ENCODE measurements around the gene ZGPAT.

The ZGPAT gene

DNA sequence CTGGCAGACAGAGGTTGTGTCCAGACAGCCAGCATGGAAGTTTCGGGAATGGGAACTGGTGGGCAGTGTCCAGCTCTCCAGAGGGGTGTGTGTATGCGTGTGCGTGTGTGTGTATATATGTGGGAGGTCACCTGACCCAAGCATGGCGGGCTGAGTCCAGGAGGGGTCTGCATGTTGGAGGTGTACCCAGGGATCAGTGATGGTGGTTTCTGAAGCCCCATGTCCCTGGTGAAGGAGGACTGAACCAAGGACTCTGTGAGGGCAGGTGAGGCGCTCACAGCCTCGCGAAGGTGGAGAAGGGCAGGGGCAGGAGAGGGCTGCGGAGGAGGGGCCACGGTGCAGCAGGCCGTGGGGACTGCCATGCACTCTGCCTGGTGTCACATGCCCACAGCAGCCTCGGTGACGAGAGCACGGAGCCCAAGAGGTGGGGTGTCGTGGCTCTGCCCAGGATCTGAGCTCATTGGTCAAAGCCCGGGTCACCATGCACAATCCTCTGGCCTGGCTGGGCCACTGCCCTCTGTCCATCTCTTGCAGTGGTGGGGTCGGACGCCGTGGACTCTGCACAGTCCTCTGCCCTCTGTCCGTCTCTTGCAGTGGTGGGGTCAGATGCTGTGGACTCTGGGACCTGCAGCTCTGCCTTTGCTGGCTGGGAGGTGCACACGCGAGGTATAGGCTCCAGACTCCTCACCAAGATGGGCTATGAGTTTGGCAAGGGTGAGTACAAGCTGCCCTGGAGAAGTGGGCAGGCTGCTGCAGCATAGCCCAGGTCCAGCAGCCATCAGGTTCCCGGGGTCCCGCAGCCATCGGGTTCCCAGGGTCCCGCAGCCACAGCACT lies 26.5 kb downstream of the ZGPAT start:
- no peak for DNase-seq

DNA sequence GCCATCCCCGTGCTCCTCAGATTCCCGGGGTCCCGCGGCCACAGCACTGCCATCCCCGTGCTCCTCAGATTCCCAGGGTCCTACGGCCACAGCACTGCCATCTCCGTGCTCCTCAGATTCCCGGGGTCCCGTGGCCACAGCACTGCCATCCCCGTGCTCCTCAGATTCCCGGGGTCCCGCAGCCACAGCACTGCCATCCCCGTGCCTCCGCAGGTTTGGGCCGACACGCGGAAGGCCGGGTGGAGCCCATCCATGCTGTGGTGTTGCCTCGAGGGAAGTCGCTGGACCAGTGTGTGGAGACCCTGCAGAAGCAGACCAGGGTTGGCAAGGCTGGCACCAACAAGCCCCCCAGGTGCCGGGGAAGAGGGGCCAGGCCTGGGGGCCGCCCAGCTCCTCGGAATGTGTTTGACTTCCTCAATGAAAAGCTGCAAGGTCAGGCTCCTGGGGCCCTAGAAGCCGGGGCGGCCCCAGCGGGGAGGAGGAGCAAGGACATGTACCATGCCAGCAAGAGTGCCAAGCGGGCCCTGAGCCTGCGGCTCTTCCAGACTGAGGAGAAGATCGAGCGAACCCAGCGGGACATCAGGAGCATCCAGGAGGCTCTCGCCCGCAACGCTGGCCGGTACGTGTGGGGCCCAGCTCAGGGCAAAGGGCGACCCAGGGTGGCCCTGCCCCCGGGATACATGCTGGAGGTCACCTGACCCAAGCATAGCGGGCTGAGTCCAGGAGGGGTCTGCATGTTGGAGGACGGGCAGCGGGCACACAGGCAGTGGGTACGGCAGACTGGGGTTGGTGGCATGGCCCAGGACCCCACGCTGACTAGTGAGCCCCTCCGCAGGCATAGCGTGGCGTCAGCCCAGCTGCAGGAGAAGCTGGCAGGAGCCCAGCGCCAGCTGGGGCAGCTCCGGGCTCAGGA lies 27.4 kb downstream of the ZGPAT start:
- no peak for DNase-seq

DNA sequence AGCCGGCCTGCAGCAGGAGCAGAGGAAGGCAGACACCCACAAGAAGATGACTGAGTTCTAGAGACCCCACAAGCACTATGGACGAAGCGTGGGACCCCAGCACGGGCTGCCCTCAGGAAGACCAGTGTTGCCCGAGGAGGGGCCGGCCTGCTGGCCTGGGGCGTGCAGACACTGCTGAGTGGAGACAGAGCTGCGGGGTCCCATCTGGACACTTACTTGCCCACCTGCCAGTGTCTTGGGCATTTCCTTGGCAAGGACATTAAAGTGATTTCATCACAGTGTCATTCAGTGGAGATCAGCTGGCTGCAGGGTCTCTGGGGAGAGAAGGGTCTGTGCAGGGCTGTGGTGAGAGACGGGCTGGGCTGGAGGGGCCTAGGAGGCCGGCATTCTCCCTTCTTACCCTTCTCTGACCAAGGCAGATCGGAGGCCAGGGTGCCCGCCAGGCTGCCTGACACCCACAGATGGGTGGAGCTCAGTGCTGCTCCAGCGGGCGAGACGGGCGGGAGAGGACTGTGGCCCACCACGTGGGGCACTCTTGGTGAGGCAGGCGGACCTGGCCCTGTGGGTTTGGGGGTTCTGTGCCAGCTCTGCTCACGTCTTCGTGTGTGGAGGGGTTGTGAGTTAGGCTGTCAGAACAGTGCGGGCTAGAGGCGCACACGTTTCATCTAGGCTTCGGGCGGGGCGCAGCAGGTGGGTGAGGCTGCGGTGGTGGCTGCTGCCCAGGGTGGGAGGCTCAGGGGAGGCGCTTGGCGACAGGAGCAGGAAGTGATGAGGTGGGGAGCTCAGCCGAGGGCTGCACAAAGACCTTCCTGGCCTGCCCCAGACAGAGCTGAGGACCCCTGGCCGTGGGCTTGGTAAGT lies 28.2 kb downstream of the ZGPAT start, which contains the start of gene LIME1:
TSS of gene LIME1 (plus strand) at position 806 of the 860 bp plus-strand sequence. CDS start 886 bp downstream, outside the sequence.
- no peak for DNase-seq

DNA sequence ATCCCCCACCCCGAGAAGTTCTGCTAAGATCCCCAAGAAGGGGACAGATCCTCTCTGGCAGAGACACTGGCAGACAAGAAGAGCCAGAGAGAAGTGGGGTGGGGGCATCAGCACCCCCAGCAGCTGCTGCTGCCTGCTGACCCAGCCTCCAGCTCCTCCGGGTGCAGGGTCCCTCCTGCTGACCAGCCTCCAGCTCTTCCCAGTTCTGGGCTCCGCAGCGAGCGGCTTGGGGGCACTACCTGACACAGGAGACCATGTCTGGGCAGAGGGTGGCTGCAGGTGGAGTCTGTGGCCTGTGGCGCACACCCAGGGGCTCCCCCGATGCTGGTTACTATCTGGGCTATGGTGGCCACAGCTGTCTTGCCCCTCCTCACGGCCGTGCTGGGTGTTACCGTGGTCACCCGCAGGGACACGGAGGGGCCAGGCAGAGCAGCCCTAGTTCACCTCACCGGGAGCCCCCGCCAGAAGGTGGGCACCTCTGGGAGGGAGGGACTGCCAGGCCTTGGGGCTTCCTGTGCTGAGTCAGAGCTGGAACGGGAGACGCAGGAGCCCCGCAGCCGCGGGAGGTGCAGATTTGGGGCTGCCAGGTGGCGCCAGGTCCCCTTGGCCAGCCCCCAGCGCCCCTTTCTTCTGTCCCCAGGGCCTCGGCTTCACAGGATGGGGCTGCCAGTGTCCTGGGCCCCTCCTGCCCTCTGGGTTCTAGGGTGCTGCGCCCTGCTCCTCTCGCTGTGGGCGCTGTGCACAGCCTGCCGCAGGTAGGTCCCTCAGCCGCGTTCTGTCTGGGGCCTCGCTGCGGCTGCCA lies 29.3 kb downstream of the ZGPAT start:
- no peak for DNase-seq

DNA sequence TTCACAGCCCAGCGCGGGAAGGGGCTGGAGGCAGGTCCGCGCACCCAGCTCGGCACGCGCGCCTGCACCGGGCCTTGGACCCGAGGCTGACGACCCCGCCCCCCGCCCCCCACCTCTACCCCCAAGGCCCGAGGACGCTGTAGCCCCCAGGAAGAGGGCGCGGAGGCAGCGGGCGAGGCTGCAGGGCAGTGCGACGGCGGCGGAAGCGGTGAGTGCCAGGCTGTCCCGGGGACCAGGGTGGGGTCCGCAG lies 29.8 kb downstream of the ZGPAT start:
- DNase-seq: no peak

DNA sequence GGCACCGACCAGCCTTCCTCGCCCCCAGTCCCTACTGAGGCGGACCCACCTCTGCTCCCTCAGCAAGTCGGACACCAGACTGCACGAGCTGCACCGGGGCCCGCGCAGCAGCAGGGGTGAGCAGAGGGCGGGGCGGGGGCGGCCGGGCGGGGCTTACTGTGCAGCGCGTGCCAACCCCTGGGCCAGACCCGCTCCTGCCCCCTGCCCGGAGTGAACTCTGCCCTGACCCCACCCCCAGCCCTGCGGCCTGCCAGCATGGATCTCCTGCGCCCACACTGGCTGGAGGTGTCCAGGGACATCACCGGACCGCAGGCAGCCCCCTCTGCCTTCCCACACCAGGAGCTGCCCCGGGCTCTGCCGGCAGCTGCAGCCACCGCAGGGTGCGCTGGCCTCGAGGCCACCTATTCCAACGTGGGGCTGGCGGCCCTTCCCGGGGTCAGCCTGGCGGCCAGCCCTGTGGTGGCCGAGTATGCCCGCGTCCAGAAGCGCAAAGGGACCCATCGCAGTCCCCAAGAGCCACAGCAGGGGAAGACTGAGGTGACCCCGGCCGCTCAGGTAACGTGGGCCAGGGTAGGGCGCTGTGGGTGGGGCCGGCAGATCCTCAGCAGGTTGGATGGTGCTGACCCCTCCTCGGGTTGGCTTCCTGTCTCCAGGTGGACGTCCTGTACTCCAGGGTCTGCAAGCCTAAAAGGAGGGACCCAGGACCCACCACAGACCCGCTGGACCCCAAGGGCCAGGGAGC lies 30.3 kb downstream of the ZGPAT start:
- no peak for DNase-seq

DNA sequence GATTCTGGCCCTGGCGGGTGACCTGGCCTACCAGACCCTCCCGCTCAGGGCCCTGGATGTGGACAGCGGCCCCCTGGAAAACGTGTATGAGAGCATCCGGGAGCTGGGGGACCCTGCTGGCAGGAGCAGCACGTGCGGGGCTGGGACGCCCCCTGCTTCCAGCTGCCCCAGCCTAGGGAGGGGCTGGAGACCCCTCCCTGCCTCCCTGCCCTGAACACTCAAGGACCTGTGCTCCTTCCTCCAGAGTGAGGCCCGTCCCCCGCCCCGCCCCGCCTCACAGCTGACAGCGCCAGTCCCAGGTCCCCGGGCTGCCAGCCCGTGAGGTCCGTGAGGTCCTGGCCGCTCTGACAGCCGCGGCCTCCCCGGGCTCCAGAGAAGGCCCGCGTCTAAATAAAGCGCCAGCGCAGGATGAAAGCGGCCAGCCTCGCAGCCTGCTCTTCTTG lies 30.9 kb downstream of the ZGPAT start:
- DNase-seq: no peak

DNA sequence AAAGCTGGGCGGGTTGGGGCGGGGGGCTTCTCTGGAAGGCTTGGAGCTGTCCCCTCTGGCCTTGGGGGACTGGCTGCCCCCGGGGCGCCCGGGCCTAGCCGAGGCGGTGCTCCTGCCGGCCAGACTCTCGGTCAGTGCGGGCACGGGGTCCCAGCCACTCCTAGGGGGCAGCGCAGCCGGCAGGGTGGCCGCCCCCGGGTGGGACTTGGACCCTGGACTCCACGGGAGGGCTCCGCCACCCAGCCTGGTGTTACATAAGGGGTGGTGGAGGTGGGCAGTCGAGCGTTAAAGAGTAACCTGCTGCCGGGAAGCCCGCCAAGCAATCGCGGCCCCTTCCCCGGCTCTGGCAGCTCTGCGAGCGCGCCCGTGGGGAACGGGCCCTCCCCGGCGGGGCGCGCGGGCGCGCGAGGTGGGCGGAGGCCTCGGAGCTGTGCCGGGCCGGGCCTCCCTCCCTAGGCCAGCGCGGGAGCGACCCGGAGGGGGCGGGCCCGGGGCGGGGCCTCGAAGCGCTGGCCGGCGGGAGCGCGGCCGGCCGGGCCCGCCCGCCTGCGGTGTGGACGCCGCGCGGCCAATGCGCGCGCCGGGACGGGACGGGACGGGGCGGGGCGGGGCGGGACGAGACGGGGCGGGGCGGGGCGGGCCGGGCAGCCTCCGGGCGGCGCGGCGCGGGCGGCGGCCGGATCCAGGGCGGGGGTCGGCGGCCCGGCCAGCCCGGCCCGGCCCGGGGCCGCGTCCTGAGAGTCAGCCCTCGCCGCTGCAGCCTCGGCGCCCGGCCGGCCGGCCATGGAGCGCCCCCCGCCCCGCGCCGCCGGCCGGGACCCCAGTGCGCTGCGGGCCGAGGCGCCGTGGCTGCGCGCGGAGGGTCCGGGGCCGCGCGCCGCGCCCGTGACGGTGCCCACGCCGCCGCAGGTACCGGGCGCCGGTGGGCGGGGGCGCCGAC lies 31.6 kb downstream of the ZGPAT start, which contains the start of gene SLC2A4RG:
TSS of gene SLC2A4RG (plus strand) at position 647 of the 940 bp plus-strand sequence. CDS start at position 784, 137 bp downstream.
- DNase-seq: no peak

DNA sequence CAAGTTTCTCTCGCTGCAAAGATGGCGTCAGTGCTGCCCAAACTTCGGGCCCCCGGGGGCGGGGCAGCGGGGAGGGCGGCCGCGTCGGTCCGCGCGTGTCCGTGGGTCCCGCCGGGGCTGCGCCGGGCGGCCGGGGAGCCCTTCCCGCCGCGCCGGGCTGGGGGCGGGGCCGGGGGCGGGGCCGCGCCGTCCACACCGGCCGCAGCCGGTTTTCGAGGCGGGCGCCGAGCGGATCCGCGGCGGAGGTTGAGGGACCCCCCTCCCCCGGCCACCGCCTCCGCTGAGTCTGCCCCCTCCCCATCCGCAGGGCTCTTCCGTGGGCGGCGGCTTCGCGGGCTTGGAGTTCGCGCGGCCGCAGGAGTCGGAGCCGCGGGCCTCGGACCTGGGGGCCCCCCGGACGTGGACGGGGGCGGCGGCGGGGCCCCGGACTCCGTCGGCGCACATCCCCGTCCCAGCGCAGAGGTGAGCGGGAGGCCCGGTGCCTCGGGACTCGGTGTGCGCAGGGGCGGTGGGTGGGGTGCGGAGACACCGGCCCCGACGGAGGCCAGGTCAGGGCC lies 32.3 kb downstream of the ZGPAT start:
- no peak for DNase-seq

DNA sequence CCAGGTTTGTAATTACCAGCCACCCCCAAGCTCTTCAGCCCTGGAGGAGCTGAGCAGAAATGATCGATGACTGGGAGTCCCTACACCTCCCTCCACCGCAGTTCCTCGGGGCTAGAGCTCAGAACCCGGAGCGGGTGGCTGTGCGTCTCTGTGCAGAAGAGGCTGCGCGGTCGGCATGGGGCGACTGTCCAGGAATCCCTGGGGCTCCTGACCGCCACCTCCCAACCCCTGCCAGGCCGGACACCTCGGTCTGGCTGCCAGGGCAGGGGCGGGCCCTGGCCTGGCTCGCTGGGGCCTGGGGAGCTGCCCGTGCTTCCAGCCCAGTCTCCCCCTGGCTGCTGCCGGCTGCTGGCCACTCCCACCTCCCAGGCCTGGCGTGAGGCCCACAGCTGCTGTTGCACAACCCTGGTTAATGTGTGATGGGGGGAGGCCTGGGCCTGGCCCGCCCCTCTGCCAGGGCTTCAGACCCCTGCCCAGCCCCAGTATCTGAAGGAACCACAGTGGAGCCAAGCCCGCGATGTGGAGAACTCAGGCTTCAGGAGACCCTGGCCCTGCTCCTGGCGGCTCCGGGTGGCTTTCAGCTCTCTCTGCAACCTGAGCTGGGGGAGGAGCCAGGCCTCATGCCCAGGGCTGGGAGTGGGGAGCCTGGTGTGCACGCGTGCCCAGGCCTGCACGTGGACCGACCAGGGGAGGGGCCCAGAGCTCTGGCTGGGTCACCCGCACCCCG lies 33.0 kb downstream of the ZGPAT start:
- DNase-seq: no peak

DNA sequence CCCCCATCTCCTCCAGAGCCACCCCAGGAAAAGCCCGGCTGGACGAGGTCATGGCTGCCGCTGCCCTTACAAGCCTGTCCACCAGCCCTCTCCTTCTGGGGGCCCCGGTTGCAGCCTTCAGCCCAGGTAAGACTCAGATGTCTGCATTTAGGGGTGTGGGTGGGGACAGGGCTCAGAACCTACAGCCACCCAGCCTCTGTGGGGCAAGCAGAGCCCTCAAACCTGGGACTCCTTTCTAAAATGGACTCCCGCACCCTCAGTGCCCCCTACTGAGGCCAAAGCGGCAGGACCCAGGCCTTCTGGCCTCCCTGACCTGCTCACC lies 33.5 kb downstream of the ZGPAT start:
- no peak for DNase-seq

DNA sequence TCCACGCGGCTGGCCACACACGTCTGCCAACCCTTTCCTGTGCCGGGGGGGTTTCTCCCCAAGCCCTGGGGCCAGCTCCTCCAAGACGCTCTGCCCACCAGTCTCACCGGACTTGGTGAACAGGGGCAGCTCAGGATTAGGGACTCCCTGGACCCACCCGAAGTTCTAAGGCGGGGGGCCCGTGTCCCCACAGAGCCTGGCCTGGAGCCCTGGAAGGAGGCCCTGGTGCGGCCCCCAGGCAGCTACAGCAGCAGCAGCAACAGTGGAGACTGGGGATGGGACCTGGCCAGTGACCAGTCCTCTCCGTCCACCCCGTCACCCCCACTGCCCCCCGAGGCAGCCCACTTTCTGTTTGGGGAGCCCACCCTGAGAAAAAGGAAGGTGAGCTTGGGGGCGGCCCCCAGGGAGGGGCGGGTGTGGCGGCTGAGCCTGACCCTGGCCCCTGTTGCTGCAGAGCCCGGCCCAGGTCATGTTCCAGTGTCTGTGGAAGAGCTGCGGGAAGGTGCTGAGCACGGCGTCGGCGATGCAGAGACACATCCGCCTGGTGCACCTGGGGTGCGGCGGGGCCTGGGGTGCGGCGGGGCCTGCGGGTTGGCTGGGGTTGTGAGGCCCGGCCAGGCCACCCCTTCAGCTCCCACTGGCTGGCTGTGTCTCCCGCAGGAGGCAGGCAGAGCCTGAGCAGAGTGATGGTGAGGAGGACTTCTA lies 34.0 kb downstream of the ZGPAT start:
- DNase-seq: no peak

DNA sequence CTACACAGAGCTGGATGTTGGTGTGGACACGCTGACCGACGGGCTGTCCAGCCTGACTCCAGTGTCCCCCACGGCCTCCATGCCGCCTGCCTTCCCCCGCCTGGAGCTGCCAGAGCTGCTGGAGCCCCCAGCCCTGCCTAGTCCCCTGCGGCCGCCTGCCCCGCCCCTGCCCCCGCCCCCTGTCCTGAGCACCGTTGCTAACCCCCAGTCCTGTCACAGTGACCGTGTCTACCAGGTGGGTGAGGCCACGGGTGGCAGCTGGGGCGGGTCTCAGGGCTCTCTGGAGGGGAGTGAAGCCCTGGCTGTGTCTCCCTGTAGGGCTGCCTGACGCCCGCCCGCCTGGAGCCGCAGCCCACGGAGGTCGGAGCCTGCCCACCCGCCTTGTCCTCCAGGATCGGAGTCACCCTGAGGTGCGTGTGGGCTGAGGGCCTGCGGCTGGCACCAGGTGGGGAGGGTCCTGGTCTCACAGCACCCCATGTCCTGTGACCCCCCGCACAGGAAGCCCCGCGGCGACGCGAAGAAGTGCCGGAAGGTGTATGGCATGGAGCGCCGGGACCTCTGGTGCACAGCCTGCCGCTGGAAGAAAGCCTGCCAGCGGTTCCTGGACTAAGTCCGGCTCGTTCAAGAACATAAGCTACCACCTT lies 34.7 kb downstream of the ZGPAT start:
- no peak for DNase-seq

DNA sequence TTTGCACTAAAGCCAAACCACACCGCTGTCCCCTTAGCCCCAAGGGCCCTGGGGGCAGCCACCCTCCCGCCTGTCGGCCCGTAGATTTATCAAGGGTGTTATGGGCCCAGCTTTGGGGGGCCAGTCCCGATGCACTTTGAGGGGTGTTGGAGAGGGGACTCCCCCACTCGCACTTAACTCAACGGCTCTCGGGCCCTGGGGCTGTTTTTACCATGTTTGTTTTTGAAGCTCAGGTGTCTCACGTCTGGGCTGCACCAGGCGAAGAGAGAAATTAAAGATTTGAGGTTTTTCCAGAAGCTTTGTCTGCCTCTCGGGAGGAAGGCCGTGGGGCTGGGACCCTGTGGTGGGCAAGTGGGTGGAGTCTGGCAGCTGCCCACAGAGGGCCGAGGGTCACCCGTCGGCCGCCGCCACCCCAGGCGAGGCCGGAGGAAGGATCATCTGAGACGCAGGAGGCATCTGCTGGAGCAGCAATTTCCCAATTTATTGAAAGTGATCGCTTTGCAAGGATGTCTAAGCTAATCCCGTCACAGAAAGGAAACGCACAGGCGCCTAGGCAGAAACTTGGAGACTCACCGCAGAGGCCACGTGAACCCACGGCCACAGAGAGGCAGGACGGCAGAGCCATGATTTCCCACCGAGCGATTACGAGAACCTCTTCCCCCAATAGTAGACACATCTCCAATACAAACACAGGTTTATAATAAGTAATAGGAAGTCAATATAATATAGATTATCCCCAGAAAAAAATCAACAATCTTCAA lies 35.6 kb downstream of the ZGPAT start:
- no peak for DNase-seq

DNA sequence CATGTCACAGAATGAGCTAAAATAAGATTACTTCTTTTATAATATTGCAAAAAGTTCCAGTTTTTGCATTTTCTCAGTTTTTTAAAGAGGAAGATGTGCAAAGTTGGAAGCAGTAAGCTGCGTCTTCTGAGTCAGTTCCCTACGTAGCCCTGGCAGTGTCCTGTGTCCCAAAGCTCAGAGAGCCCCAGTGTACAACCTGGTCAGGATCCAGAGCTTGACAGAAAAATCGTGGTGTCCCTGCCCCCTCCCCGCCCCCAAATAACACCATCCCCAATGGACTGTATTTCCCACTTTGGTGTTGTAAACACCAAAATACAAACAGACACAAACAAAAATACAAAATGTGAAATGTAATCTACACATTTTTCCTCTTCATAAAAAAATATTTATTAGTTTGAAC lies 36.3 kb downstream of the ZGPAT start:
- no peak for DNase-seq

DNA sequence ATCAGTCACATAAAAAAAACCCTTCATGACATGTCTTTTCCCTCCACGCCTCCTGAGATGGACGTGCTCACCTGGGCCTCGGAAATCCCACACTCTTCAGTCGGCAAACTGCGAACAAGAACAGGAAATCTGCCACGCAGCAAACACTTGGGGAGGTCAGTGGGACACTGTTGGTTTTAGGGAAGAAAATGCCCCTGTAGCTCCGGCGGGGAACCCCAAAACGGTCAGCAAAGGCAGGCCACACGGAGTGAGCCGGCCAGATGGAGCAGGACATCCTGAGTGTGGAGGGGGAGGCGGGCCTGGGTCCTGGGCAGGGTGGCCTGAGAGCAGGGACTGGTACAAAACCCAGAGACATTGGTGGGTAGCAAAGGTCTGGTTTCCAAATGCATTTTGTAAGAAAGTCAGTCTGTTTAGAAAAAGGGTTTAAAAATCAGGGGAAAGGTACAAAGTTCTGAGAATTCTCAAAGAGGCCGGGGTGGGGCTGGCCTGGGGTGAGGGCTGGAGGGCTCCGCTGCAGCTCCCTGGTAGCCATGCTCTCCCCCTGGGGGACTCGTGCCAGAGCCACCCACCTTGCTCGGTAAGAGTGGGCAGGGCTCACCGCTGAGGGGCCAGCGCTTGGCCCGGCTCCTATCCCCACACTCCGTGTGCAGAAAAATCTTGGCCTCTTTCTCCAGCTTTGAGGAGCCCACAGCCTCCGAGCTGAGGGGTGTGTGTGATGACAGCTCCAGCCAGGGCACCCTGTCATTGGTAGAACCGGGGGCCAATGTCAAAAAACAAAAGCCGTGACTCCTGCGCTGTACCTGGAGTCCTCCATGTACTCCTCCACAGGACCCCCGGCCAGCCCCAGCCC lies 37.0 kb downstream of the ZGPAT start:
- DNase-seq: no peak
